Lower leg skin (tissue), 4 donors: Measurements from ENCODE around the gene SWI5. TPM values are rescaled to one million over a fixed set of nuclear protein-coding genes. Genes with fewer than 3 reads are reported as not detected.

Experiments
- DNase-seq, 2 donors: peaks; one replicate each; pipeline ENCODE4 v3.0.0-alpha.2; 2019; ENCODE audit warnings: low spot score in 2 of 2
- H3K4me3 ChIP-seq: fragments of 200-600 bp; sonication (generic); 2 replicates; pipeline ENCODE4 v1.5.1; 2017; ENCODE audit warnings: mild to moderate bottlenecking, low read depth; ENCODE audit not compliant: poor library complexity, severe bottlenecking
- CTCF ChIP-seq, 3 donors: fragments of 450-650 bp; IDR thresholded peaks; one replicate each; pipeline ENCODE4 v1.5.1; 2016; ENCODE audit warnings: antibody characterized with exemption in 3 of 3, mild to moderate bottlenecking in 3 of 3, moderate library complexity in 2 of 3
- POLR2A ChIP-seq, 2 donors: fragments of 450-650 bp; IDR thresholded peaks; one replicate each; pipeline ENCODE4 v1.6.1; 2016 to 2017; ENCODE audit warnings: antibody characterized with exemption in 2 of 2, mild to moderate bottlenecking in 1 of 2, moderate library complexity in 1 of 2
- WGBS, 2 donors: methylation state at CpG; one replicate each; pipeline ENCODE4 v1.1.5; 2018; 5-methylcytosine and 5-hydroxymethylcytosine counted together
- intact Hi-C: fragments of 100-400 bp; cut with DNase I; formaldehyde crosslinking; loops from one replicate; pipeline ENCODE4 v1.15.0; 2023; ENCODE audit warnings: low total_unique reads
- total RNA-seq, 4 donors: library from RNA; depleted of rRNA; stranded (reverse); fragments of >200 nt; gene quantifications; one replicate each; pipeline ENCODE4 v1.1.0, GENCODE V29; 2016

SWI5 gene
- total RNA-seq, 4 donors from 2014 or later: 12.3 to 31.1 (median 24.8) TPM

DNA sequence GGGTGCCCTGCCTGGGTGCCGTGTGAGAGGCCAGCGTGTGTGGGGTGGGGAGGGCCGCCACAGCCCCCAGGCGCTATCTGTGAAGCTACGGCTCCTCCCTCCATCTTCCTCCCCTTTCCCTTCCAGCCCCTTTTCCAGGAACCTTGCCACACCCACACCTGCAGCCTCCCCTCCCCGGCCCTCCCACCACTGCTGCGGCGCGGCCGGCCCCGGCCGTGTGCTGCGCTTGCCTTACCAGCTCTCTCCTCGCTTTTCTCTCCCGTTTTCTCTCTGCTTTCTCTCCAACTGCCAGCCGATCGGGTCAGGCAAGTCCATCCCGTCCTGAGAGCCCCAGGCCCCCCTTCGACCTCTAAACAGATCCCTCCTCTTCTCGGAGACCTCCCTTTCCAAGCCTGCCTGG is 21.7 kb upstream of the SWI5 start:
- intact Hi-C loops: no loop called here
- no peak for DNase-seq
- H3K4me3 ChIP-seq: no peak overlapping the region
- TF ChIP-seq POLR2A (IDR thresholded peaks at IDR 0.05): no peak
- TF ChIP-seq CTCF (IDR thresholded peaks at IDR 0.05): no peak
- 47 to 56% methylated on average over 20 of the region's 20 CpGs for WGBS, 2 donors

DNA sequence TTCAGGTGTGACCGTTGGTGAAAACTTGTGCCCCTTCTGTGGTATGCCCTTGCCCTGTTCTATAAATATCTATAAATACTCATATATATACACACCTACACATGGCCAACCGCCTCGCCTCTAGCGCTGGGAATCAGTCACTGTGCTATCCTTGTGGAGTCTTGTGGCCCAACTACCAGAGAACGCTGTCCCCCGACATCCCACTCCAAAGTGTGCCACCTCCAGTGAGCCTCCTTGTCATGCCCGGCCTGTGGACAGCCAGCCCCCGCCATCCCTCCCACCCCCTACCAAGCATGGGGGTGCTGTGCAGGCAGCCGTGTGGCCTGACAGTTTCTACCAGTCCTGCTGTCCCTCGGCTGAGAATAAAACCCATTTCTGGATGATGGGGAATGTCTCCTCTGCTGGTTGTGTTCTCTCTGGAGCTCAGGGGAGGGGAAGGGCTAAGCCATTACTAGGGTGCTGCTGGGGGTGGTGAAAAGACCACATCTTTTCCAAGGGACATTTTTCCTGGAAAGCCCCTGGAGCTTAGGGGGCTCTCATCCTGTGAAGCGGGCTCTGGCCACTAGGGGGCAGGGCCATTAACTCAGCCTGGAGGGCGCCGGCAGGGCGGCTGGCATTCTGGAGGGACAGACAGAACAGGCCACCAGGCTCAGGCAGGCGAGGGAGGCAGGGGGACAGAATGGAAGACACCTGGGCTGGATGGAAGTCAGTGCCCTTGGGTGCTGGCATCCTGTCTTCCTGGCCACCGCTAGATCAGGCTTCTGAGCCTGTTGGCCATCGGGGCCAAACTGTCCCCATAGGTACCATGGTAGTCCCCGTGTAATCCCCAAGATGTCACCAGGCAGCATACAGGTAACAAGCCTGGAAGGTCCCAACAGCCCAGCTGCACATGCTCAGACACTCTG is 21.0 kb upstream of the SWI5 start:
- TF ChIP-seq POLR2A (IDR thresholded peaks at IDR 0.05) (no peak), CTCF (IDR thresholded peaks at IDR 0.05) (peak in 1 of 3 donors; percentile 61)
- intact Hi-C loops: no loop called here
- DNase-seq: peak in 1 of 2 donors; percentile 92
- no peak overlapping the region for H3K4me3 ChIP-seq
- 59 to 62% methylated on average over 18 of the region's 18 CpGs for WGBS, 2 donors

DNA sequence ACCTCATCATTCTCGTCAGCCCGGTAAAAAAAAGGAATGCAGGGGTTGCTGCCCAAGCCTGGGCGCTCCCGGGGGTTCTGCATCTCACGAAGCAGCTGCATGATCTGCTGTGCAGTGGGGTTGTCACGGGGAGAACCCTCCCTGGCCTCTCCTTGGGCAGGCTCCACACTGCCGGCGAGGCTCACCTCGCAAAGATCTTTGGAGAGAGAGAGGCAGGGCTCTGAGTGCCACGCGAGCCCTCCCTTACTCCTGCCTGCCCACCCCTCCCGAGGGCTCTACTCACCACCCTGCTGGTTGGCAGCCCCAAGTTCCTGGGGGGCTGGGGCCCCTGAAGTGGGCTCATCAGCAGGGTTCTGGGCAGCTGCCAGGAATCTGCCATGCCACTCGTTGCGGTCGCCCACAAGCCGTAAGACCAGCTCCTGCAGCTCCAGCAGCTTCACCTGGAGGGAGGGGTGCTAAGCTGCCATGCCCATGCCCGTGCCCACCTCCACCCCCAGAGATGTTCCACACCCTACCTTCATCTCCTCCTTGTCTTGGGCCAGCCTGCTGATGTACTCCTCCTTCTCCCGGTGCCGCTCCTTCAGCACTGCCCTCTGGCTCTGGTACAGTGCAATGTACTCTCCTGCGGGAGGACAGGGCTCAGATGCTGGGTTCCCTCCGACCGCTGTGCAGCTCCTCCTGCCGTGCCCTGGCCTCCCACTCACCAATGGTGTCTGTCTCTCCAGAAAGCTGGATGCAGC is 18.8 kb upstream of the SWI5 start:
- DNase-seq: no peak
- 77 to 83% methylated on average over 23 of the region's 23 CpGs for WGBS, 2 donors
- intact Hi-C loops: no loop called here
- no peak overlapping the region for H3K4me3 ChIP-seq
- no peak for TF ChIP-seq POLR2A (IDR thresholded peaks at IDR 0.05)

- intact Hi-C loops: no loop called here
Observed at GRCh38 chr9:128257907-128258306, 18.2 kb upstream of the SWI5 start.

DNA sequence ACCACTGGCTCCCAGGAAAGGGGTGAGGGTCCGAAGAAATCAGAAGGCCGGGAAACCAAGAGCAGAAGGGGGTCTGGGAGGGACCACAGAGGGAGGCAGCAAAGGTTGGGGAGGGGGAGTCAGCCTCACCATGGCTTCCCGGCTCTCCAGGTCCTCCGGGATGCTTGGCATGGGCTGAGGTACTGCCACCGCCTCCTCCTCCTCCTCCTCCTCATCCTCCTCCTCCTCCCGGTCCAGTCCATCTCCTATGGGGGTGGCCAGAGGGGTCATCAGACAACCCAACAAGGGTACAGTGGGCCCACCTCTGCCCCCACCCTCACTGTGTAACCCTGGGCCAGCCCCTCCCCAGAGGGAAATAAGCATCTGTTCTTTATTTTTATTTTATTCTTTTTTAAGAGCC is 17.8 kb upstream of the SWI5 start:
- DNase-seq: no peak
- intact Hi-C loops: no loop called here
- no peak overlapping the region for H3K4me3 ChIP-seq
- WGBS, 2 donors: 87 to 89% methylated on average over 6 of the region's 6 CpGs
- TF ChIP-seq CTCF (IDR thresholded peaks at IDR 0.05) (no peak), POLR2A (IDR thresholded peaks at IDR 0.05) (no peak)

More at GRCh38 chr9:128257907-128258306, 18.2 kb upstream of the SWI5 start:
- TF ChIP-seq POLR2A (IDR thresholded peaks at IDR 0.05) (no peak), CTCF (IDR thresholded peaks at IDR 0.05) (no peak)
- H3K4me3 ChIP-seq: no peak overlapping the region
- DNase-seq: no peak
- WGBS, 2 donors: 85 to 91% methylated on average over 7 to 11 of the region's 11 CpGs

DNA sequence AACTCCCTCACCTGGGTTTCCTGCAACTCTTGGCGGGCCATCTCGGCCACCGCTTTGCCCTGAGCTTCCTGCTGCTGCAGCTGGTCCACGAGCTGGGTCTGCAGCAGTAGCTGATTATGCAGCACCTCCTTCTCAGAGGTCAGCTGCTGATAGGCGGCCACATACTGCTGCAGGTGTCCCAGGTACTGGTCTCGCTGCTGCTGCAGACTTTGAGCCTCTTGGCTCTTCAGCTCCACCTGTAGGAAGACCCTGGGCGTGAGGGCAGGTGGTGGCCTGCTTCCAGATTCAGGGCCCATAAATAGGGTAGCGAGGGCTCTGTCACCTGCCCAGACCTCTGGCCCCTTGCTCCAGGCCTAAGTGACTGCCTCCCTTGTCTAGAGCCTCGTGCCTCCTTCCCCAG is 16.9 kb upstream of the SWI5 start:
- TF ChIP-seq POLR2A (IDR thresholded peaks at IDR 0.05) (no peak), CTCF (IDR thresholded peaks at IDR 0.05) (no peak)
- intact Hi-C loops: no loop called here
- no peak overlapping the region for H3K4me3 ChIP-seq
- no peak for DNase-seq
- WGBS, 2 donors: 80 to 88% methylated on average over 7 to 9 of the region's 9 CpGs
